Endothelial cell of hepatic sinusoid (primary cell): ENCODE measurements around the gene ZMPSTE24.

Experiments used
- in situ Hi-C: cut with HindIII; loops from 2 replicates; pipeline ENCODE4 v1.10.0; 2017; ENCODE audit warnings: low sequenced_read_pairs

The ZMPSTE24 gene

GRCh38 chr1:40257313-40257687 is 736 bp upstream of the ZMPSTE24 start:
- in situ Hi-C loops: no loop called here

- in situ Hi-C loops: no loop called here
Observed at GRCh38 chr1:40258445-40258769, 371 bp downstream of the ZMPSTE24 start.

- in situ Hi-C loops: no loop called here
Observed at GRCh38 chr1:40264354-40264781, 6.3 kb downstream of the ZMPSTE24 start.

- in situ Hi-C loops: no loop called here
Observed at GRCh38 chr1:40265298-40265697, 7.3 kb downstream of the ZMPSTE24 start.

- in situ Hi-C loops: no loop called here
Observed at GRCh38 chr1:40265919-40266318, 7.9 kb downstream of the ZMPSTE24 start.

GRCh38 chr1:40266786-40267535 is 8.9 kb downstream of the ZMPSTE24 start:
- in situ Hi-C loops: no loop called here

GRCh38 chr1:40267767-40268187 is 9.7 kb downstream of the ZMPSTE24 start:
- in situ Hi-C loops: no loop called here

GRCh38 chr1:40268211-40268610 is 10.2 kb downstream of the ZMPSTE24 start:
- in situ Hi-C loops: no loop called here

GRCh38 chr1:40270152-40270834 is 12.3 kb downstream of the ZMPSTE24 start:
- in situ Hi-C loops: loop anchor here (10.0 kb wide), 1 partner anchor 125 kb away; no protein-coding TSS in a partner anchor

- in situ Hi-C loops: loop anchor here (10.0 kb wide), 1 partner anchor 122 kb away; no protein-coding TSS in a partner anchor
Observed at GRCh38 chr1:40272653-40273213, 14.7 kb downstream of the ZMPSTE24 start.

GRCh38 chr1:40273547-40274166 is 15.6 kb downstream of the ZMPSTE24 start:
- in situ Hi-C loops: loop anchor here (10.0 kb wide), 1 partner anchor 121 kb away; no protein-coding TSS in a partner anchor

- in situ Hi-C loops: loop anchor here (10.0 kb wide), 1 partner anchor 120 kb away; no protein-coding TSS in a partner anchor
Observed at GRCh38 chr1:40274331-40274730, 16.3 kb downstream of the ZMPSTE24 start.

- in situ Hi-C loops: loop anchor here (10.0 kb wide), 1 partner anchor 119 kb away; no protein-coding TSS in a partner anchor
Observed at GRCh38 chr1:40276122-40276521, 18.1 kb downstream of the ZMPSTE24 start.

GRCh38 chr1:40281853-40282252 is 23.8 kb downstream of the ZMPSTE24 start:
- in situ Hi-C loops: no loop called here

- in situ Hi-C loops: loop anchor here (5.0 to 10.0 kb wide), 3 partner anchors 49 to 104 kb away; no protein-coding TSS in a partner anchor
Observed at GRCh38 chr1:40291293-40291692, 33.3 kb downstream of the ZMPSTE24 start.

- in situ Hi-C loops: loop anchor here (10.0 kb wide), 1 partner anchor 65 kb away; no protein-coding TSS in a partner anchor
Observed at GRCh38 chr1:40299366-40300248, 41.6 kb downstream of the ZMPSTE24 start.

- in situ Hi-C loops: no loop called here
Observed at GRCh38 chr1:40300249-40300567, 42.2 kb downstream of the ZMPSTE24 start.

- in situ Hi-C loops: no loop called here
Observed at GRCh38 chr1:40300651-40301050, 42.6 kb downstream of the ZMPSTE24 start.

- in situ Hi-C loops: no loop called here
Observed at GRCh38 chr1:40301066-40301465, 43.0 kb downstream of the ZMPSTE24 start.

GRCh38 chr1:40301541-40302299 is 43.7 kb downstream of the ZMPSTE24 start:
- in situ Hi-C loops: no loop called here
